Cortex of kidney (tissue), 1 donor: ENCODE results near the gene GZF1.
A peak's percentile ranks its signal among the peaks of the same experiment; 100 is the strongest.
"Not testable (repeated sequence)": the region's sequence is repeated elsewhere in the genome, so short reads cannot be mapped to it uniquely, and the experiment has no call there.

Experiments used
- DNase-seq: peaks from one replicate; lab custom pipeline; 2025; lab: John Stamatoyannopoulos, UW

Gene GZF1

DNA sequence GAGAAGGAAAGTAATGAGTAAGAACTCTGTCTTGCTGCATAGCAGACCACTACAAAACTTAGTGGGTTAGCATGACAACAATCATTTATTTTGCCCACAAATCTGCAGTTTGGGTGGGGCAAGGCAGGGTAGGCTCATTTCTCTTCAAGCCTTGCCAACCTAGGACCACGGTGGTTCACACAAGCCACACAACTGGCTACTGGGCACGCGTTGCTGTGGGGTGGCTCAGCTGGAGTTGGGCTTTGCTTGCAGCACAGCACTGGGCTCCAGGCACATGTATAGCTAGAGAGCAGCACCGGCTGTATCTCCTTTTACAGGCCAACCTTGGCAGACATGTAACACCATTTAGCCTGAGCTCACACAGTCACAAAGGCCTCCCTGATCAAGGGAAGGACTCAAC is 16.0 kb upstream of the GZF1 start:
- DNase-seq = no peak

GRCh38 chr20:23347791-23348190 is 14.2 kb upstream of the GZF1 start:
- no peak for DNase-seq

DNA sequence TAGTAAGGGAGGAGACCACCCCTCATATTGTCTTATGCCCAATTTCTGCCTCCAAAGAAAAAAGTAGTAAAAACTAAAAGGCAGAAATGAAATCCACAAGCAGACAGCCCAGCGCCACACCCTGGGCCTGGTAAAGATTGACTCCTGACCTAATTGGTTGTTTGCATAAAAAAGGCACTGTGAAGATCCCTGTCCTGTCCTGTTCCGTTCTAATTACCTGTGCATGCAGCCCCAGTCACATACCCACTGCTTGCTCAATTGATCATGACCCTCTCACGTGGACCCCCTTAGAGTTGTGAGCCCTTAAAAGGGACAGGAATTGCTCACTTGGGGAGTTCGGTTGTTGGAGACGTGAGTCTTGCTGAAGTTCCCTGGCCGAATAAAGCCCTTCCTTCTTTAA is 13.5 kb upstream of the GZF1 start:
- not testable (repeated sequence) for DNase-seq

- DNase-seq = no peak
These were observed 12.4 kb upstream of the GZF1 start for GRCh38 chr20:23349338-23350195.

GRCh38 chr20:23350196-23350903 is 11.6 kb upstream of the GZF1 start, which contains the start of gene NXT1:
Gene NXT1, plus strand, starts transcription at chr20:23350791. Its CDS starts 3,251 bp downstream, at chr20:23354042.
- DNase-seq = peak; percentile 79

- DNase-seq = no peak
These were observed 10.8 kb upstream of the GZF1 start for GRCh38 chr20:23350904-23351838.

GRCh38 chr20:23356203-23356602 is 5.8 kb upstream of the GZF1 start:
- DNase-seq = no peak

DNA sequence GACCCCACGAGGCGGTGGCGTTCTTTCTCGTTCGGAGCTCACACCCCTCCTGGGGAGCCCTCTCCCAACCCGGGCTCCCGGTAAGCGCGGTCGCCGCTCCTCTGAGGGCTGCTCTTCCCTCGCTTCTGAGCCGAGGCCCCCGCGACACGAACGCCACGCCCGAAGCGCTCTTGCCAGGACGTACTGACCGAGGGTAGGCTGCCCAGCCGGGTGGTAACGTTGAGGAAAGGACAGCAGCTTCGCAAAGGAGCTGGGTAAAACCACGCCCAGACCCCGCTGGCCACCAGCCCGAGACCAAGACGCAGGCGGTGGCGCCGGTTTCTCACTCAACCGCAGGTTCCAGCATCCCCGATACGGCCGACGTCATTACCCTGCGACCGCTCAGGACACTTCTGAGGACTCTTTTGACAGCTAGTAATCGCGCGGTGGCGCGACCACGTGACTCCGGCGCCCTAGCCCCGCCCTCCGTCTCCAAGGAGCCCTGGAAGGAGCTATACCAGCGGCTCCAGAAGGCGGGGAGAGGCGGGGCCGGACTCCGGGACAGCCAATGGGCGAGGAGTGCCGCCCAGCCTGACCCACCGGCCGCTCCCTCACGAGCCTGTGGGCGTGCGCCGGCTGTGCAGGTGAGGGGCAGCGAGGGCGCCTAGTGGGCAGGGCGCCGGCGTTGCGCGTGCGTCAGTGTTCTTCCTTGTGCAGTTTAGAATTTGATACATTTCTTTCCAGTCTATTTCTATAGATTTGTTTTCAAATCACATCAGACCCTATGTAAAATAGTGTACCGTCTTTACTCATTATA is 4.0 kb upstream of the GZF1 start:
- peak; percentile 75 for DNase-seq

DNA sequence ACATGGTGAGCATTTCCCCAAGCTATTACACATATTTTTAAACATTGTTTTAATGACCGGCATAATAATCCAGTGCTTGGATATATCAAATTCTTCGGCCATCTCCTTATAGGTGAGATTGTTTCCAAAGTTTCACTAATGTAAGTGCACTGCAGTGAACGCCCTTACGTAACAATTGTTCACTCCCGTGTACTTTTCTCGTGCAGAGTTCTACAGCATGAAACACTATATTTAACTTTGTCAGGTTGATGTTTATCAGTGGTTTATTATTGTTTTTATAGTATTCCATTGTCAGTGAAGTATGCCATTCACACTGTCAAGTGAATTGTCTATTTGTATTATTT is 3.4 kb upstream of the GZF1 start:
- DNase-seq = no peak

GRCh38 chr20:23358923-23359593 is 2.9 kb upstream of the GZF1 start:
- no peak for DNase-seq

GRCh38 chr20:23360531-23360930 is 1.5 kb upstream of the GZF1 start:
- DNase-seq = no peak

- DNase-seq = no peak
These were observed 885 bp upstream of the GZF1 start for GRCh38 chr20:23361119-23361475.

- no peak for DNase-seq
These were observed 642 bp downstream of the GZF1 start for GRCh38 chr20:23362392-23363256.

DNA sequence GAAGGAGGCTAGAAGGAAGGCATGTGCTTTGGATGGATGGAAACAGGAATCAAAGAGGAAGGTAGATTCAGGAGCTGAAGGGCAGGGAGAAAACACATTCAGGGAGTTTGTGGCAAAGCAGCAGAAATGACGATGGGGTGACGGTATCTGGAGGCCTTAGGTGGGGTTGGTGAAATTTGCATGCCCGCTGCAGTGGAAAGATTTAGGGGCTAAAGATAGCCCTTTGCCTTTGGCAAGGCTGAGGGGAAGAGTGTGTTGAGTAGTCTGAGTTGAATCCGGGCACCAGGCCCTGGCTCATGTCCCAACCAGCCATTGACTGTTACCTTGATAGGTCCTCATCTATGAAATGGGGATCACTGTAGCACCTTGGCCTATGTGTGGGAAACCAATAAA is 1.3 kb downstream of the GZF1 start:
- DNase-seq = no peak

DNA sequence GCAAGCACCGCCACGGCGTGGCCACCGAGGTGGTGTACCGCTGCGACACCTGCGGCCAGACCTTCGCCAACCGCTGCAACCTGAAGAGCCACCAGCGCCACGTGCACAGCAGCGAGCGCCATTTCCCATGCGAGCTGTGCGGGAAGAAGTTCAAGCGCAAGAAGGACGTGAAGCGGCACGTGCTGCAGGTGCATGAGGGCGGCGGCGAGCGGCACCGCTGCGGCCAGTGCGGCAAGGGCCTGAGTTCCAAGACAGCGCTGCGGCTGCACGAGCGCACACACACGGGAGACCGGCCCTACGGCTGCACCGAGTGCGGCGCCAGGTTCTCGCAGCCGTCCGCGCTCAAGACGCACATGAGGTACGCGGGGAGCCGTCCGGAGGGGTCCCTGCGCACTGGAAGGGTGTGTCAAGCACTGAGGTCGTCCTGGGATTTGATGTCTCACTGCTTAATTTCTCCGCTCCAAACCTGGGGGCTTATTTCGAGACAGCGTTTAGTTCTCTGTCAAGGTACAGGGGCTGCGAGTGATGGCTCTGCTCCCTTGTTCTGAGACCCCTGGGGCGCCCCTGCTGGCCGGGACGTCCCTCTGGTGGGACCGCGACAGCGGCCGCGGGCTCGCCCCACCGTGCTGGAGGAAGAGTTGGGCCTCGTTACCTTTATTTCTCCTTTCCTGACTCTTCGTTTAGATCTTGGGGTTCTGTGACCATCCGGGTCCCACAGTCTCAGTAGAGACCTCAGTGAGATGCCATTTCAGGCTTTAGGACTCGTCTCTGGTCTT is 3.6 kb downstream of the GZF1 start:
- no peak for DNase-seq

GRCh38 chr20:23366384-23366783 is 4.4 kb downstream of the GZF1 start:
- DNase-seq = no peak

- no peak for DNase-seq
These were observed 5.8 kb downstream of the GZF1 start for GRCh38 chr20:23367770-23368169.

GRCh38 chr20:23368316-23369071 is 6.5 kb downstream of the GZF1 start:
- no peak for DNase-seq
